ENCODE data around the gene ZMYM2.

The ZMYM2 gene

GRCh38 chr13:19958155-19959111 is at the start of gene ZMYM2:
Gene ZMYM2 (plus strand): TSS chr13:19958727. CDS start chr13:19993073, 34,346 bp downstream.
- no peaks in the 10 kb centered on the region for H3K9me3 ChIP-seq (replicated peaks; ENCODE audit: insufficient read depth, low read length)
- no peaks in the 10 kb centered on the region for H3K27me3 ChIP-seq (replicated peaks; ENCODE audit: insufficient read depth, low read length)
- DNase-seq: peak; percentile 89
- no peaks in the 10 kb centered on the region for H4K20me1 ChIP-seq (ENCODE audit: insufficient read depth, low read length)
- peak within 1 kb of the TSS; percentile 67 for H3K4me2 ChIP-seq (ENCODE audit: low read depth, low read length)
- peak within 1 kb of the TSS; percentile 74 for H3K9ac ChIP-seq (ENCODE audit: low read length)
- TF ChIP-seq EZH2 (optimal IDR thresholded peaks at IDR 0.05; ENCODE audit: low read depth, low read length) (no peak), EZH2phosphoT487 (IDR thresholded peaks at IDR 0.05; ENCODE audit: low read length) (no peak), CTCF (IDR thresholded peaks at IDR 0.05; ENCODE audit: low read length) (no peak)
- no peaks in the 10 kb centered on the region for H3K9me2 ChIP-seq (replicated peaks; ENCODE audit: insufficient read depth, low read length)
- H3F3A ChIP-seq (ENCODE audit: insufficient read depth, low read length): peaks cover 13% of the 10 kb centered on the region; the same call in 1 of the 2 replicates
- peak within 1 kb of the TSS; percentile 91 for H3K27ac ChIP-seq (ENCODE audit: low read length)
- H3K4me3 ChIP-seq (ENCODE audit: low read length): peak within 1 kb of the TSS; percentile 70
- H3K79me2 ChIP-seq (ENCODE audit: low read length): peaks cover 28% of the 10 kb centered on the region
- H3K36me3 ChIP-seq (replicated peaks; ENCODE audit: insufficient read depth, low read length): no peaks in the 10 kb centered on the region
- peak within 1 kb of the TSS; percentile 72 for H2AFZ ChIP-seq (ENCODE audit: low read length)
- H3K4me1 ChIP-seq (ENCODE audit: low read length): peaks cover 14% of the 10 kb centered on the region

- no peaks in the 10 kb centered on the region for H3F3A ChIP-seq (ENCODE audit: insufficient read depth, low read length)
- no peaks in the 10 kb centered on the region for H3K36me3 ChIP-seq (replicated peaks; ENCODE audit: insufficient read depth, low read length)
- H3K9me2 ChIP-seq (replicated peaks; ENCODE audit: insufficient read depth, low read length): no peaks in the 10 kb centered on the region
- no peaks in the 10 kb centered on the region for H3K27me3 ChIP-seq (replicated peaks; ENCODE audit: insufficient read depth, low read length)
- H3K9ac ChIP-seq (ENCODE audit: low read length): no peak overlapping the region
- no peaks in the 10 kb centered on the region for H4K20me1 ChIP-seq (ENCODE audit: insufficient read depth, low read length)
- DNase-seq: no peak
- TF ChIP-seq EZH2 (optimal IDR thresholded peaks at IDR 0.05; ENCODE audit: low read depth, low read length) (no peak), CTCF (IDR thresholded peaks at IDR 0.05; ENCODE audit: low read length) (no peak), EZH2phosphoT487 (IDR thresholded peaks at IDR 0.05; ENCODE audit: low read length) (no peak)
- H3K9me3 ChIP-seq (replicated peaks; ENCODE audit: insufficient read depth, low read length): no peaks in the 10 kb centered on the region
- H2AFZ ChIP-seq (ENCODE audit: low read length): no peak overlapping the region
- no peaks in the 10 kb centered on the region for H3K4me1 ChIP-seq (ENCODE audit: low read length)
- no peaks in the 10 kb centered on the region for H3K79me2 ChIP-seq (ENCODE audit: low read length)
- H3K27ac ChIP-seq (ENCODE audit: low read length): no peak overlapping the region
- no peak overlapping the region for H3K4me3 ChIP-seq (ENCODE audit: low read length)
- H3K4me2 ChIP-seq (ENCODE audit: low read depth, low read length): no peak overlapping the region
These were observed 48.0 kb upstream of the ZMYM2 start for GRCh38 chr13:19910336-19911072.

GRCh38 chr13:19927117-19927748 is 31.3 kb upstream of the ZMYM2 start:
- no peaks in the 10 kb centered on the region for H3K9me2 ChIP-seq (replicated peaks; ENCODE audit: insufficient read depth, low read length)
- no peaks in the 10 kb centered on the region for H4K20me1 ChIP-seq (ENCODE audit: insufficient read depth, low read length)
- H3K27ac ChIP-seq (ENCODE audit: low read length): no peak overlapping the region
- no peak overlapping the region for H3K9ac ChIP-seq (ENCODE audit: low read length)
- H3K4me1 ChIP-seq (ENCODE audit: low read length): no peaks in the 10 kb centered on the region
- H3K27me3 ChIP-seq (replicated peaks; ENCODE audit: insufficient read depth, low read length): no peaks in the 10 kb centered on the region
- no peaks in the 10 kb centered on the region for H3K79me2 ChIP-seq (ENCODE audit: low read length)
- no peaks in the 10 kb centered on the region for H3K9me3 ChIP-seq (replicated peaks; ENCODE audit: insufficient read depth, low read length)
- no peak overlapping the region for H3K4me3 ChIP-seq (ENCODE audit: low read length)
- DNase-seq: peak; percentile 28
- TF ChIP-seq EZH2phosphoT487 (IDR thresholded peaks at IDR 0.05; ENCODE audit: low read length) (no peak), EZH2 (optimal IDR thresholded peaks at IDR 0.05; ENCODE audit: low read depth, low read length) (no peak), CTCF (IDR thresholded peaks at IDR 0.05; ENCODE audit: low read length) (peak; percentile 42)
- H3F3A ChIP-seq (ENCODE audit: insufficient read depth, low read length): no peaks in the 10 kb centered on the region
- no peak overlapping the region for H3K4me2 ChIP-seq (ENCODE audit: low read depth, low read length)
- H3K36me3 ChIP-seq (replicated peaks; ENCODE audit: insufficient read depth, low read length): no peaks in the 10 kb centered on the region
- no peak overlapping the region for H2AFZ ChIP-seq (ENCODE audit: low read length)
